HG03103 (cell line): ENCODE data around the gene TMEM132E.
"Not testable (repeated sequence)": the region's sequence is repeated elsewhere in the genome, so short reads cannot be mapped to it uniquely, and the experiment has no call there.

Experiments
- ATAC-seq: cut with Tn5 transposase; IDR thresholded peaks from one replicate; pipeline ENCODE4 v1.9.1; 2021; ENCODE audit warnings: low read depth; ENCODE audit not compliant: unreplicated experiment

Gene TMEM132E, protein sequence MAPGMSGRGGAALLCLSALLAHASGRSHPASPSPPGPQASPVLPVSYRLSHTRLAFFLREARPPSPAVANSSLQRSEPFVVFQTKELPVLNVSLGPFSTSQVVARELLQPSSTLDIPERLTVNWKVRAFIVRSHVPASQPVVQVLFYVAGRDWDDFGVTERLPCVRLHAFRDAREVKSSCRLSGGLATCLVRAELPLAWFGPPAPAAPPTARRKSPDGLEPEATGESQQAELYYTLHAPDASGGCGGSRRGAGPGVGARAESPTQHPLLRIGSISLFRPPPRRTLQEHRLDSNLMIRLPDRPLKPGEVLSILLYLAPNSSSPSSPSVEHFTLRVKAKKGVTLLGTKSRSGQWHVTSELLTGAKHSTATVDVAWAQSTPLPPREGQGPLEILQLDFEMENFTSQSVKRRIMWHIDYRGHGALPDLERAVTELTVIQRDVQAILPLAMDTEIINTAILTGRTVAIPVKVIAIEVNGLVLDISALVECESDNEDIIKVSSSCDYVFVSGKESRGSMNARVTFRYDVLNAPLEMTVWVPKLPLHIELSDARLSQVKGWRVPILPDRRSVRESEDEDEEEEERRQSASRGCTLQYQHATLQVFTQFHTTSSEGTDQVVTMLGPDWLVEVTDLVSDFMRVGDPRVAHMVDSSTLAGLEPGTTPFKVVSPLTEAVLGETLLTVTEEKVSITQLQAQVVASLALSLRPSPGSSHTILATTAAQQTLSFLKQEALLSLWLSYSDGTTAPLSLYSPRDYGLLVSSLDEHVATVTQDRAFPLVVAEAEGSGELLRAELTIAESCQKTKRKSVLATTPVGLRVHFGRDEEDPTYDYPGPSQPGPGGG (N-terminal part only)

DNA sequence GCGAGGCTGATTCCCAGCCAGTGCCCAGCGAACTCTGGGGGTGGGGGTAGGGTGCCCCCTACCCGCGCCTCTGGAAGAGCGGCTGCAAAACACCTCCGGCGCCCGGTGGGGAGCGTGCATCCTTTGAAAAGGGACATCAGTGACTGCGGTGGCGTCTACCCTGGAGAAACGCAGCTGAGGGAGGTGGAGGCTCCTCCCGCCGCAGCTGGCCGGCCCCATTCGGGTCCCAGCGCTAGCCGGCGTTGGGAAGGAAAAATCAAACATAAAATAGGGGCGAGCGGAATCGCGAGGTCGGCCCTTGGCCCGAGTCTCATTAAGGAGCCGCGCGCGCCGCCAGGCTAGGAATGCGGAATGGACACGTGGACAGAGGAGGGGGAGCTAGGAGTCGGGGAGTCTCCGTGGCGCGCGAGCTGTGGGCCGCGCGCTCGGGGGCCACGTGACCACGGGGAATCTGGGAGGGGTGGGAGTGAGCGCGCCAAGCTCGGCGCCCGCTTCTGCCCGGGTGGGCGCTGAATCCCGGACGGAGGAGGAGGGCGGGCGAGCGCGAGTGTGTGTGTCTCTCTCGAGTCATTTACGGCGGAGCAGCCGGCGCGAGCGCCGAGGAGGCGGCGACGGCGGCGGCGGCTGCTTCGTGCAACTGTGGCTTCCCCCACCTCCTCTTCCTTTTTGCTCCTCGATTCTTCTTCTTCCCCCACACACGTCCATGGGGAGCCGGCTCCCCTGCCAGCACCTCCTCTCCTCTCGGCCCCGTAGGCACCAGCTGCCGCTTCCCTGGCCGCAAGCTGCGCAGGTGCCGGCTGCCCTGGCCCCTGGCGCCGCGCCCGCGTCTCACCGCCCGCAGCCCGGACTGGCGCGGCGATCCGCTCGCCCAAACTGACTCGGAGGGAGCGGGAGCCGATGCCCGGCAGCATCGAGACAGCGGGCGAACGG is at the start of gene TMEM132E:
TMEM132E (plus strand) TSS at position 566 of the 930 bp plus-strand sequence. CDS start 1,495 bp downstream, outside the sequence.
- no peak for ATAC-seq

DNA sequence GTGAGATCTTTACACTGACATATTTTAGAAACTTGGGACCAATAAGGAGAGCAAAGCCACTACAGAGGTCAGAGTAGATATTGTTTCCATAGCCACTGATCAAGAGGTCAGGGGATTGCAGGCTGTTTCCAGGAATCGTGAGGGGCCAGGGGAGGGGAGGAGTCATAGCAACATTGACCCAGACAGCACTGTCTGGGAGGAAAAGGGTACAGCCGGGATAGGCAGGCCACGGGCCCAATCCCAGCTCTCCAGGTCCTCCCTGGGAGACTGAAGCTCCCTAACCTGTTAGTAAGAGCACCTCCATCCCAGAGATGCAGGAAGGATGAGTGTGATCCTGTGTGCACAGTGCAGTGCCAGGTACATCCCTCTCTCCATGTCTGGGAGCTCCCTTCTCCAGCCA is 48.5 kb upstream of the TMEM132E start:
- ATAC-seq, result no peak

DNA sequence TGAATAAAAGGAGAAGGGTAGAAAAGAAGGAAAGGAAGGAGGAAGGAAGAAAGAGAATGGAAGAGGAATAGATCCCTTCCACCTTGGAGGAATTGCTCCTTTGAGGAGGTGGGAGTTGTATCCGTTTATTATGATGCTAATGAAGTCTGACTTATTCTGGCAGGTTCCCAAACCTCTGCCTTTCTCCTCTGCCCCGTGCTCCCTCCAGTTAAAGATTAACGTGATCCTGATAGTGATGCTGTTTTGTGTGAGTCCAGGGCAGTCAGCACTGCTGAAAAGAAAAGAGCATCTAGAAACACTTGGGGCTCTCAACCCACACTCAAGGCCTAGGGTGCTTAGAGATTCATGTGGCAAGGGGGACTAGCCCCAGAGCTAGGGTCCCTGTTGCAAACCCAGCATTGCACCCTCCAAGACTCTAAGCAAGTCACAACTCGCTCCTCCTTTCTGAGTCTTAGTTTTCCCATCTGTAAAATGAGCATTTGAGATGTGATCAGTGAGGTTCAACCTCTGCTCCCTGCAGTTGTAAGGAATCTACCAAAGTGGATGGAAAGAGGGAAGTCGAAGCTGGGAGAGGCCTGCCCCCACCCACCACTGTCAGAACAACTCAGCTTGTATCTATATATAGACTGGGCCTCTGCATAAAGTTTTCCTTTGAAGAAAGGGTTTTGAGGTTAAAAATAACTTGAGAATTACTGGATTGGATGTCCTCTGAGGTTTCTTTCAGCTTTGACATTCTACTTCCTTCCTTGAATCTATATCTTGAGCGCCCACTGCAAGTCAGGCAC is 46.9 kb upstream of the TMEM132E start:
- ATAC-seq, result no peak

DNA sequence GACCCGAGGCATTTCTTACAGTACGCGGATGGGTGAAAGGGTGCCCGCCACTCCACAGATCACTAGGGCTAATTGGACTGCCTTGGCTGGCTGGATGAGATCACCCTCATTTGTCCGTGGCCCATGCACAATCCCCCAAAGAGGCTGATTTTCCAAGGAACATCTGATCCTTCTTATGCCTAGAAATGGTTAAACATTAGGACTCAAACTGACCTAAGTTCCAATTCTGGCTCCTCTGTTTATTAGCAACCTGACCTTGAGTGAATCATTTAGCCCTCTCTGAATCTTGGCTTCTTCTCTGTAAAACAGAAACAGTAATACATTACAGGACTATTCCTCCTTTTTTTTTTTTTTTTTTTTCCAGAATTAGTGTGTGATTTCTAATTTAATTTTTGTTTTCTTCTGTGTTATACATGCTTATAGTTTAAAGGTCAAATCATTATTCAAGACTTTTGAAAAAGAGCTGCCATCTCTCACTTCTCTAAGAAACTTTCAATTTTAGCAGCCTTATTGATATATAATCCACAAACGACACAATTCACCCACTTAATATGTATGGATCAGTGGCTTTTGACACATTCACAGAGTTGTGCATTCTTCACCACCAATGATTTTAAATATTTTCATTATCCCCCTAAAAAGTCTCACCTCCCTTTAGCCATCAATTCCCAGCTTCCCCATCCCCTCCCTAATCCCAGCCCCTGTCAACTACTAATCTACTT is 45.4 kb upstream of the TMEM132E start:
- ATAC-seq, result no peak

DNA sequence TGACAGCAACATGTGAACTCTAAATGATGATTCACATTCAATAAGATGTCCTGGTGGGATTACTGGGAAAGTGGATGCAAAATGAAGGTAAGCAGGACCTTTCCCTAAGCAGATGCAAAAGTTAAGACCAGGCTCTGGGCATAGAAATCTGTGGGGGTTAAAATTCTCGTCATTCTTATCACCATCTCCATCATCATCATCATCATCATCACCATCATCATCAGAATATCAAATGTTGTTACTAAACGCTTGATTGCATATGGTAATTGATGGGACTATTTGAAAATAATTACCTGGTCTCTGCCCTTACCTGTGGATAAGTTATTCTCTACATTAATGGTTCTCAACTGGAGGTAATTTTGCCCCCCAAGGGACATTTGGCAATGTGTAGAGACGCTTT is 41.9 kb upstream of the TMEM132E start:
- ATAC-seq, result no peak

DNA sequence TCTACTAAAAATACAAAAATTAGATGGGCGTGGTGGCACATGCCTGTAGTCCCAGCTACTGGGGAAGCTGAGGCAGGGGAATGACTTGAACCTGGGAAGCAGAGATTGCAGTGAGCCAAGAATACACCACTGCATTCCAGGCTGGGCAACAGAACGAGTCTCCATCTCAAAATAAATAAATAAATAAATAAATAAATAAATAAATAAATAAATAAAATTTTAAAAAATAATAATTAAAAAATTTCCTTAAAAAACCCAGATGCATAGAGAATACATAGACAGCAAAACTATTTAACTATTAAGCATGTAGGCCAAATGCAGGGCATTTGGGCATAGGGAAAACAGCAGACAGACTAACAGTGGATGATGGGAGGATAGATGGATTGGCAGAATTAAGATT is 40.8 kb upstream of the TMEM132E start:
- not testable (repeated sequence) for ATAC-seq

DNA sequence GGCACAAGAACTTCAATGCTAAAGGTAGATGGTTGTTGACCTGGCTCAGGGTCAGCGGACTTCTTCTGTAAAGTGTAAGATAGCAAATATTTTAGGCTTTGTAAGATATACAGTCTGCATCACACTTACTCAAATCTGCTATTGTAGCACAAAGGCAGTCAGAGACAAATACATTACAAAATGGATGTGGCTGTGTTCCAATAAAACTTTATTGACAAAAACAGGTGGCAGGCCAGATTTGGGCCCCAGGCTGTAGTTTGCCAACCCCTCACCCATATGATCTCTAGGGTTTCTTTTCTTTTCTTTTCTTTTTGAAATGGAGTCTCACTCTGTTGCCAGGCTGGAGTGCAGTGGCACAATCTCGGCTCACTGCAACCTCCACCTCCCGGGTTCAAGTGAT is 39.5 kb upstream of the TMEM132E start:
- no peak for ATAC-seq

DNA sequence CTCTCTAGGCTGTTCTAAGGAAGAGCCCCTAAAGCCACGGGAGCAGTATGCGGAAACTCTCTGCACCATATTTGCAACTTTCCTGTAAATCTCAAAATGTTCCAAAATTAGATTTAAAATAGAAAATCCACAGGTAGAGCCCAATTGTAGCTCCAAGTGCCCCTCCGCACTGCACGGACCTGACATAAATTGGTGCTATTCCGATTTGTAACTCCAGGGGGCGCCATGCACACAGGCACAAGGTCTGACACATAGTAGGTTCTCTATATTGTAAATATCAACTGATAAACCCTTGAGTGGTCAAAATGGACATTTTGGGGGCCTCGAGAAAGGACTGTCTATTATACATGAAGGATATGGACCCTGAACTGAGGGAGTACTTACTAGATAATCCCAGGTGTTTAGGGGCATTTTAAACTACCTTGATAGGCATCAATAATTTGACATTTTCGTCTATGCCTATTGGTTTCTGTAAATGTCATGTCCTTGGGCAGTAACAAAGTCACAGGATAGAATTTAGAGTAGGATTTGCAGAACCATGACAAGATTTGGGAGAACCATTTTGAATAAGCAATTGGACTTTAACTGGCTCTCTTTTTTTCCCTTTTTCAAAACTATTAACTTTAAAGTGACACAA is 36.6 kb upstream of the TMEM132E start:
- no peak for ATAC-seq

DNA sequence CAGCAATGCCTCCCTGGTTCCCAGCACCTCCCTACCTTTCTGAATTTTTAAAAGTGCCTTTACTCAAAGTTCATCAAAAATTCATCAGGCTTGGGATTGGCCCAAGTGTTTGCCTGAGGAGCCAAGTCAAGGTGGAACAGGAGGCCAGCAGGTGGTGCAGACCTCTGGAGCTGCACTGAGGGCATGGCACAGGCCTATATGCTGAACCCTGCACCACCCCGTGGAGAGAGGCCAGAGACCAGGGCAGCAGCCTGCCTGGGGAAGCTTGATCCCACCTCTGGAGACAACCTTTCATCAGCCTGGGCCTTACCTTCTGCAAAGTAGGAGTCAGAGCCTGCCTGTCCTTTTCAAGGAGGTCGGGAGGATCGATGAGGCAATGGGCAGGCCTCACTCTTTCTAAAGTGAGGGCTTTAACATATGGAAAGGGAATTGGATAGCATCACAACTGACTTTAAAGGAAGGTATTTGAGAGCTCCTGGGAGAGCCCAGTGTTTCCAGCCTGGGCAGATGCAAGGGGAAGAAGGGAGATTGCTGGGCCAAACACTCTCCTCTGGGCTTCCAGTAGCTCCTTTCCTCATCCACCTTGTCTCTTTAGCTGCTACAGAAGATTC is 31.8 kb upstream of the TMEM132E start:
- no peak for ATAC-seq

DNA sequence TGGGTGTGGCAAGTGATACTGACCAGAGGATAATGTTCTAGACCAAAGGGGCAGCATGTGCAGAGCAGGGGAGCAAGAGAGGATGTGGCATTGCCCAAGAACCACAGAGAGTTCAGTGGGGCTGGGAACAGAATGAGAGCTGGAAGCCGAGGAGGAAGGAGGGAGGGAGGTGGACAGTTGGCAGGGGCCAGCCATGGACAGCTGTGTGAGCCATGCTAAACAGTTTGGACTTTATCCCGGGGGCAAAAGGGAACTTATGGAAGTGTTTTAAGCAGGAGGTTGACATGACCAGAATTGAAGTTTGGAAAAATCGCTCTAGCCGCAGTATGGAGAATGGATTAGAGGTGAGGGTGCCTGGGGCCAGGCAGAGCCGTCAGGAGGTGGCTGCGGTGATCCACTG is 29.4 kb upstream of the TMEM132E start:
- ATAC-seq, result no peak

DNA sequence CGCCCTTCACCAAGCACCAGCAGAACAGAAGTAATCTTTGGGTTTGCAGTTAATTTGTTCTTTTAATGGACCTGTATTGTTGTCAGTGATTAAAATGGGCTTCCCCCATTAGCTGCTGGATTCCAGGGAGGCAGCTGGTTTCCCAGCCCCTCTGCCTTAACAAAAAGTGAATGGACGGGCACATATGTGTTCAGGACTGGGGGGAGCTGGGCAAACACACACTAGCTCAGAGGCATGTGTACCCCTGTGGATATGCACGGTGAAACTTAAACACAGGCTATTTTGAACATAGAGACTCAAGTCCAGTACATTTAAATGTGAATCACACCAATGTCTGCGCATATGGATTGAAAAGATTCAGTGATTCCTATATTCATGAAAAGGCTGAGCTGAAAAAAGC is 25.5 kb upstream of the TMEM132E start:
- ATAC-seq, result no peak

DNA sequence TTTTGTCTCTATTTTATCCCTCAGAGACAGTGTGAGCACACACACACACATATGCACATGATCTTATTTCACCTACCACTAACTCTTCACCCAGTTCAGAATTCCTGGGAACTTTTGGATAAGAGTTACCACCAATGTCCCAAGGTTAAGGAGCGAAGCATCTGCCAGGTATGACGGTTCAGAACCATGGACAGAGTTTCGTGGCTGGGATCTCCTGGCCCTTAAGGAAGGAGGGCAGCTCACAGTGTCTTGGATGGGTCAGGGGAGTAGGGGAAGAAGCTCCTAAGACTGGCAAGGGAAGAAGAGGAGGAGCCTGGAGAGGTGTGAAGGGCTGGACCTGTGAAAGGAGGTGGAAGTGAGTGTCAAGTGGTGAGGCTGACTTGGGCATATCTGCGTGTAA is 23.0 kb upstream of the TMEM132E start:
- no peak for ATAC-seq

DNA sequence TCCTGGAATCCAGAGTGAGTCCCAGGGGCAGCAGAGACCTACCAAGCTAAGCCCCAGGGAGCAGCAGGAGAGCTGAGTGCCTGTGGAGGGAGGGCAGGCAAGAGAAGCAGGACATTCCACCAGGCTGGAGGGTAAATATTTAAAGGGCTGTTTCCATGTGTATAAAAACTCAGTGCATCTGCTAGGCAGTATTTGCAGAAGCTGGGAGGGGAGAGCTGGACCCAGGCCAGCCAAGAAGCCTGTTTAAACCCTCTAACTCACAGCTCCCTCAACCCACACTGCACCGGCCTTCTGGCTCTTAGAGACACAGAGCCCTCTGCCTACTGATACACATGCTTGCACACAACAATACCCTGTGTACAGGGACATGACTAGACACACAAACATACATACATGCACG is 22.5 kb upstream of the TMEM132E start:
- no peak for ATAC-seq

DNA sequence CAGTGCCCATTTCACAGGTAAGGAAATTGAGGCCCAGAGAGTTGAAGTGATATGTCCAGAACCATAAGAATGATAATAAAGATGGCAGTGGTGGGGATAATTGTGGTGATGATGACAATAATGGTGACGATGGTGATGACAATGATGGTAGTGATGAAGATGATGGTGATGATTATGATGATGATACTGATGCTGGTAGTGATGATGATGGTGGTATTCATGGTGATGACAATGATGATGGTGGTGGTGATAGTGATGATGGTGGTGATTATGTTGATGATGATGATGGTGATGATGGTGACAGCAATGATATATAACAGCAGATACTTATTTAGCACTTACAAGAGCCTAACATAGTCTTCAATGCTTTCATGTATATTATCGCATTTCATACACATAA is 18.1 kb upstream of the TMEM132E start:
- ATAC-seq, result no peak

DNA sequence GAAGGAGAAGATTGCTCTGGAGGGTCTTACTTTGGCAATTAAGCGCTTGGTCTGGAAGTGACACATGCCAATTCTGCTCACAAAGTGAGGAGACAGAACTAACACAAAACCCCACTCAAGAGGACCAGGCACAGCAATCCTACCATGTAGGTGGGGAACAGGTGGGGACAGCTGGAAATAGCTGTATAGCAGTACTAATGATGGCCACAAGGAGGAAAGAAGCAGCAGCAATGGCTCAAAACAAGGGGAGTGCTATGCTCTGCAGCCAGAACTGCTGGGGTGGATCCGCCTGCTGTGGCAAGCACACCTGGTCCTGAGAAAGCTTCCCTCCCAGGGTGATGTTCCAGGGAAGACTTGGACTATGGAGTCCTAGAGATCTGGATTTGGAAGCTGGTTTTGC is 17.0 kb upstream of the TMEM132E start:
- no peak for ATAC-seq

DNA sequence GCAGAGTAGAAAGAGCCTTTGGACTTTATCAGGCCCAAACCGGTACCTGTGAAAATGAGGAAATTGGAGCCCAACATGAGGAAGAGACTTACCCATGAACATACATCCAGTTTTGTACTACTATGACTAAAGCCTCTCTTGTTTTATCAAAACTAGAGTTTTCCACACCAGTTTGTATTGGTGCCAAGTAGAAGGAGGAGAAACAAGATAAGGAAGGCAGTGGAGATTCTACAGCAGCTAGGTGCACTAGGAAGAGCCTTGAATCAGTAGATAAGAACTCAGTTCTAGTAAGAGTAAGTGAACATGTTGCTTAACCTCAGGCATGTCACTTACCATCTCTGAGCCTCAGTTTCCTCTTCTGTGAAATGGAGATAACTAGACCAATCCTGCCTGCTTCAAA is 13.7 kb upstream of the TMEM132E start:
- ATAC-seq, result no peak

DNA sequence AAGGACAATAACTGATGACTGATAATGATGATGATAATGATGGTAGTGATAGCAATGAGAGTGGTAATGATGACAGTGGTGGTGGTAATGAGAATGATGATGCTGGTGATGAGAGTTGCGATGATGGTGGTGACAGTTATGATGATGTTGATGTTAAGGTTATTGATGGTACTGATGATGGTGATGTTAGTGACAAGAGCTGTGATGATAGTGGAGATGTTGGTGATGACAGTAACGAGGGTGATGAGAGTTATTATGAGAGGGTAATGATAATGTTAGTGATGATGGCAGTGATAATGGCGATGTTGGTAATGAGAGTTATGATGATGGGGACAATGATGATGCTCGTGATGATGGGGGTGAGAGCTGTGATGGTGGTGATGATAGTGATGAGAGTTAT is 13.2 kb upstream of the TMEM132E start:
- ATAC-seq, result no peak

DNA sequence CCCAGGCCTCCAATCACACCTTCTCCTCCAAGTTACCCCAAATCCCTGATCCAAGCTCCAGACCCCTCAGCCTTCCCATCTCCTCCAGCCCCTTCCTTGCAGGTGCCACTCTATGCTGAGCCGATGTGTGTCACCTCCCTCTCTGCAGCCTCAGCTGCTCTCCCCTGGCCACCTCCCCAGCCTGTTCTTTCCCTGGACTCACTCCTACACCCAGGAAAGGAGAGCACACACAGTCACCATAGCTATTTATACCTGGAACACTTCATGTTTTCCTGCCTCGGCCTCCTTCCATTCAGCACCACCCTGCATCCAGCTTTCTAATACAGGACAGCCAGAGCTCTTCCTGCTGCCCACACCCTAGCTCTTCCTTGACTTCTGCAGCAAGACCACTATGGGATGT is 12.5 kb upstream of the TMEM132E start:
- no peak for ATAC-seq
